ENCODE results near the gene CLDN7. TPM values are rescaled to one million over a fixed set of nuclear protein-coding genes. Genes with fewer than 3 reads are reported as not detected.

The CLDN7 gene
- total RNA-seq, 4 donors from 2014 or later = 571 to 1,162 (median 940) TPM

GRCh38 chr17:7262935-7263800 lies 890 bp upstream of the CLDN7 start:
- H3K4me3 ChIP-seq = peak overlapping the region; percentile 32 to 72 (median 53)
- intact Hi-C loops (cut with DNase I; ENCODE audit: low total_unique reads) = no loop called here
- peak overlapping the region; percentile 88 to 96 (median 94) for H3K27ac ChIP-seq
- peaks cover 42% of the 10 kb centered on the region for H3K27me3 ChIP-seq
- peaks cover 0 to 69% (median 31%) of the 10 kb centered on the region in 4 donors for H3K4me1 ChIP-seq
- H3K36me3 ChIP-seq = no peaks in the 10 kb centered on the region
- H3K9me3 ChIP-seq = no peaks in the 10 kb centered on the region
- DNase-seq = peak; percentile 95
- WGBS, 2 donors (ENCODE audit: low coverage in 1 of 2) = 3 to 11% methylated on average over 11 to 26 of the region's 26 CpGs
- peak; percentile 95 for TF ChIP-seq POLR2A (IDR thresholded peaks at IDR 0.05)
- peak; percentile 6 to 90 (median 79) for TF ChIP-seq POLR2AphosphoS5 (IDR thresholded peaks at IDR 0.05)
- TF ChIP-seq CTCF (IDR thresholded peaks at IDR 0.05) = no peak
- peak; percentile 67 for TF ChIP-seq EP300 (IDR thresholded peaks at IDR 0.05; ENCODE audit: low read depth)
- in situ Hi-C loops (cut with MboI; ENCODE audit: low pct_ligation_motif_present in 1 of 4, low pct_unique_long_range_greater_than_20kb in 1 of 4, low sequenced_read_pairs in 3 of 4) = no loop called here

- in situ Hi-C loops (cut with MboI; ENCODE audit: low pct_ligation_motif_present in 1 of 4, low pct_unique_long_range_greater_than_20kb in 1 of 4, low sequenced_read_pairs in 3 of 4) = no loop called here
- Histone ChIP-seq H3K4me1 (peaks cover 0 to 71% (median 36%) of the 10 kb centered on the region in 4 donors), H3K36me3 (no peaks in the 10 kb centered on the region), H3K9me3 (no peaks in the 10 kb centered on the region), H3K4me3 (peak overlapping the region; percentile 43 to 72 (median 53)), H3K27ac (peak overlapping the region; percentile 88 to 96 (median 94)), H3K27me3 (peaks cover 42% of the 10 kb centered on the region)
- DNase-seq = no peak
- intact Hi-C loops (cut with DNase I; ENCODE audit: low total_unique reads) = no loop called here
- 19% methylated on average over 10 of the region's 71 CpGs; no CpG with 5 or more reads in 1 of the 2 donors for WGBS, 2 donors (ENCODE audit: low coverage in 1 of 2)
- TF ChIP-seq POLR2AphosphoS5 (IDR thresholded peaks at IDR 0.05) = peak in 1 of 3 donors; percentile 40
- no peak for TF ChIP-seq CTCF (IDR thresholded peaks at IDR 0.05)
- TF ChIP-seq EP300 (IDR thresholded peaks at IDR 0.05; ENCODE audit: low read depth) = no peak
Observed at GRCh38 chr17:7261379-7262191, 693 bp downstream of the CLDN7 start.

GRCh38 chr17:7260651-7261378 lies 1.5 kb downstream of the CLDN7 start:
- peak; percentile 84 for DNase-seq

More at GRCh38 chr17:7260651-7261378, 1.5 kb downstream of the CLDN7 start:
- WGBS, 2 donors (ENCODE audit: low coverage in 1 of 2) = 8 to 30% methylated on average over 2 to 36 of the region's 54 CpGs
- Histone ChIP-seq H3K4me1 (peaks cover 0 to 66% (median 36%) of the 10 kb centered on the region in 4 donors), H3K9me3 (no peaks in the 10 kb centered on the region), H3K27me3 (peaks cover 42% of the 10 kb centered on the region), H3K27ac (peak overlapping the region; percentile 88 to 96 (median 94)), H3K4me3 (peak overlapping the region; percentile 43 to 72 (median 53)), H3K36me3 (peaks cover 0 to 6% (median 0%) of the 10 kb centered on the region in 4 donors)
- in situ Hi-C loops (cut with MboI; ENCODE audit: low pct_ligation_motif_present in 1 of 4, low pct_unique_long_range_greater_than_20kb in 1 of 4, low sequenced_read_pairs in 3 of 4) (no loop called here), intact Hi-C loops (cut with DNase I; ENCODE audit: low total_unique reads) (no loop called here)
- TF ChIP-seq POLR2AphosphoS5 (IDR thresholded peaks at IDR 0.05) = peak; percentile 34 to 89 (median 70)
- no peak for TF ChIP-seq CTCF (IDR thresholded peaks at IDR 0.05)
- TF ChIP-seq POLR2A (IDR thresholded peaks at IDR 0.05) = peak; percentile 64
- no peak for TF ChIP-seq EP300 (IDR thresholded peaks at IDR 0.05; ENCODE audit: low read depth)
